Measurements from ENCODE around the gene LYRM7.

The LYRM7 gene

DNA sequence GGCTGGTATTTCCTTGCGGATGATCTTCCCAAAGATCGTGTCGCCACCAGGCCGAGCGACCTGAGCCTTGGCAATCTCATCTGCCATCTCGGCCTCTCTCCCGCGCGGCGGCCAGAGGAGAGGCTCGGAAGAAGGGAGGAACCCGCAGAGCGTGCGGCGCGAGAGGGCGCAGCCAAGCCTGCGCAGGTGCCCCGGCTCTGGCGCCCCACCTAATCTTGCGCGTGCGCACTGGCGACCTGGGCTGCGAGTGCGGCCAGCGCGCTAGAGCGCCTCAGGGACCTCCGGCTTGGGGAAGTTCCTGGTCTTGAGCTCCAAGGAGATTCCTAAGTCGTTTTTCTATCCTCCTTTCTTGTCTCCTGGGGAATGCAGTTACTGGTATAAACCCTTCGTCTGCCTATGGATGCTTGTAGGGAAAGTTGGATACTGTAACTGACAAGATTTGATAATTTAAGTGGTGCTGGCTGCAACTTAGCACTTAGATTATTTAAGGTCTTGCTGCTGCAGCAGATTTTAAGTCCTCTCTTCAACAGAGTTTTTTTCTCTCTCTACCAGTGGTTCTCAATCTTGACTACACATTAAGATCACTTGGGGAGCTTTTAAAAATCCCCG, 5.5 kb upstream of the LYRM7 start, which contains the start of gene HINT1:
Gene HINT1 (minus strand): TSS at position 138 of the 609 bp plus-strand sequence. CDS start 51 bp downstream, at position 87.
- Histone ChIP-seq H3K4me3 (replicated peaks; ENCODE audit: insufficient read depth, low read length) (peak within 1 kb of the TSS; percentile 68), H3K27ac (replicated peaks) (peak within 1 kb of the TSS; percentile 93), H3K27me3 (ENCODE audit: insufficient read depth, poor library complexity, severe bottlenecking) (no peaks in the 10 kb centered on the region)
- peak; percentile 56 to 84 for DNase-seq (ENCODE audit: low read depth in 1 of 2, low spot score in 1 of 2)
- peak; percentile 14; the same call in 1 of the 2 replicates for TF ChIP-seq SPI1 (IDR thresholded peaks at IDR 0.05; ENCODE audit: borderline replicate concordance, low read depth)
- no peak for TF ChIP-seq REST (IDR thresholded peaks at IDR 0.05; ENCODE audit: insufficient replicate concordance, low read depth)
- peak; percentile 59; the same call in 1 of the 2 replicates for TF ChIP-seq POLR2AphosphoS5 (IDR thresholded peaks at IDR 0.05; ENCODE audit: low read depth)
- no peak for TF ChIP-seq GABPA (IDR thresholded peaks at IDR 0.05; ENCODE audit: low read depth)

GRCh38 chr5:131167615-131168014, 3.1 kb upstream of the LYRM7 start:
- no peaks in the 10 kb centered on the region for H3K27me3 ChIP-seq (ENCODE audit: insufficient read depth, poor library complexity, severe bottlenecking)
- H3K4me3 ChIP-seq (replicated peaks; ENCODE audit: insufficient read depth, low read length), result no peak overlapping the region
- no peak for DNase-seq (ENCODE audit: low read depth in 1 of 2, low spot score in 1 of 2)
- TF ChIP-seq SPI1 (IDR thresholded peaks at IDR 0.05; ENCODE audit: borderline replicate concordance, low read depth) (no peak), REST (IDR thresholded peaks at IDR 0.05; ENCODE audit: insufficient replicate concordance, low read depth) (no peak), GABPA (IDR thresholded peaks at IDR 0.05; ENCODE audit: low read depth) (no peak), POLR2AphosphoS5 (IDR thresholded peaks at IDR 0.05; ENCODE audit: low read depth) (no peak)
- TF ChIP-seq, protein P1, sequence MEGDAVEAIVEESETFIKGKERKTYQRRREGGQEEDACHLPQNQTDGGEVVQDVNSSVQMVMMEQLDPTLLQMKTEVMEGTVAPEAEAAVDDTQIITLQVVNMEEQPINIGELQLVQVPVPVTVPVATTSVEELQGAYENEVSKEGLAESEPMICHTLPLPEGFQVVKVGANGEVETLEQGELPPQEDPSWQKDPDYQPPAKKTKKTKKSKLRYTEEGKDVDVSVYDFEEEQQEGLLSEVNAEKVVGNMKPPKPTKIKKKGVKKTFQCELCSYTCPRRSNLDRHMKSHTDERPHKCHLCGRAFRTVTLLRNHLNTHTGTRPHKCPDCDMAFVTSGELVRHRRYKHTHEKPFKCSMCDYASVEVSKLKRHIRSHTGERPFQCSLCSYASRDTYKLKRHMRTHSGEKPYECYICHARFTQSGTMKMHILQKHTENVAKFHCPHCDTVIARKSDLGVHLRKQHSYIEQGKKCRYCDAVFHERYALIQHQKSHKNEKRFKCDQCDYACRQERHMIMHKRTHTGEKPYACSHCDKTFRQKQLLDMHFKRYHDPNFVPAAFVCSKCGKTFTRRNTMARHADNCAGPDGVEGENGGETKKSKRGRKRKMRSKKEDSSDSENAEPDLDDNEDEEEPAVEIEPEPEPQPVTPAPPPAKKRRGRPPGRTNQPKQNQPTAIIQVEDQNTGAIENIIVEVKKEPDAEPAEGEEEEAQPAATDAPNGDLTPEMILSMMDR (IDR thresholded peaks at IDR 0.05; ENCODE audit: insufficient read depth, low read length), result no peak
- H3K27ac ChIP-seq (replicated peaks), result no peak overlapping the region

GRCh38 chr5:131169810-131170539, 769 bp upstream of the LYRM7 start:
- TF ChIP-seq, protein P1 (IDR thresholded peaks at IDR 0.05; ENCODE audit: insufficient read depth, low read length), result no peak
- TF ChIP-seq REST (IDR thresholded peaks at IDR 0.05; ENCODE audit: insufficient replicate concordance, low read depth), result no peak
- no peak for TF ChIP-seq GABPA (IDR thresholded peaks at IDR 0.05; ENCODE audit: low read depth)
- TF ChIP-seq SPI1 (IDR thresholded peaks at IDR 0.05; ENCODE audit: borderline replicate concordance, low read depth), result no peak
- no peak for TF ChIP-seq POLR2AphosphoS5 (IDR thresholded peaks at IDR 0.05; ENCODE audit: low read depth)
- no peaks in the 10 kb centered on the region for H3K27me3 ChIP-seq (ENCODE audit: insufficient read depth, poor library complexity, severe bottlenecking)
- no peak for DNase-seq (ENCODE audit: low read depth in 1 of 2, low spot score in 1 of 2)
- peak overlapping the region; percentile 82 for H3K27ac ChIP-seq (replicated peaks)
- H3K4me3 ChIP-seq (replicated peaks; ENCODE audit: insufficient read depth, low read length), result peak overlapping the region; percentile 47
